Measurements from ENCODE around the gene TMC6. TPM values are rescaled to one million over a fixed set of nuclear protein-coding genes. Genes with fewer than 3 reads are reported as not detected.

TMC6 gene
- total and polyA plus RNA-seq, 2 of the 13 experiments (the other 11 are each of a cell fraction or from before 2014, with no cell fraction given) = 48.4 to 99.1 TPM

DNA sequence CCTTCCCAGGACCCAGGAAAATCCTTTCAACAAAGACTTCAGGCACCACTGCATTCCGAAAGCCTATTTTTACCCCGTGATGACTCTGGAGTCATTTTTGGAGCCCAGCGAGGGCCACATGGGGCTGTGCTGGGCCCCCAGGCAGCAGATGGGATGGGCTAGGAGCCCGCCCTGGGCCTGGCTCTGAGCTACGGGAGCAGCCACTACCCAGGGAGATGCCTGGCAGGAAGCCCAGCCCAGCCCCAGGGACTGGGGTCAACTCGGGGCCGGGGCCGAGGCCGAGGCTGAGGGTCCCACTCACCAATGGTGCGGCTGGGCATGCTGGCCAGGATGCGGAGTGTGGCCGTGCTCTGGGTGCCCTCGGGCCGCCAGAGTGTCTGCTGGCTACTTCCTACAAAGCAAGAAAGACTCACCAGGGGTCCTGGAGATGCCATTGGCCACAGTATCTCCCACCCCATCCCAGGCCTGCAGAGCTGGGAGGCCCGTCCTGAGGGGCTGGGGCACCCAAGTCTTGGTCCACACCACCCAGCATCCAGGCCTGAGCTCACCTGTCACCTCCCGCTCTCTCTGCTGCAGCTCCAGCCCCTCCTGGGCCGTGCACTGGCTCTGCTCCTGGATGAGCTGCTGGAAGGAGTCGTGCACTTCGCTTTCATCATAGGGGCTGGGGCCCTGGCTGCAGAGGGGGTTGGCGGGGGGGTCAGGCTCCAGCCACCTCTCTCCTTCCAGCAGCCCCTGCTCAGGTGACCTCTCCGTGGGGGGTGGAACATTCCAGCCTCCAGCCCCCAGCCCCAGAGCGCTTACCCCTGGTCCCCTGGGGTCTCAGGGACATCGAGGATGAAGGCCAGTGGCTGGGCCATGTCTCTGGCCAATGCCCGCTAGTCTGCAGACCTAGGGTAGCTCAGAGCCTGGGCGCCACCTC is 2.3 kb downstream of the TMC6 start (continued):
- TF ChIP-seq, protein P1, sequence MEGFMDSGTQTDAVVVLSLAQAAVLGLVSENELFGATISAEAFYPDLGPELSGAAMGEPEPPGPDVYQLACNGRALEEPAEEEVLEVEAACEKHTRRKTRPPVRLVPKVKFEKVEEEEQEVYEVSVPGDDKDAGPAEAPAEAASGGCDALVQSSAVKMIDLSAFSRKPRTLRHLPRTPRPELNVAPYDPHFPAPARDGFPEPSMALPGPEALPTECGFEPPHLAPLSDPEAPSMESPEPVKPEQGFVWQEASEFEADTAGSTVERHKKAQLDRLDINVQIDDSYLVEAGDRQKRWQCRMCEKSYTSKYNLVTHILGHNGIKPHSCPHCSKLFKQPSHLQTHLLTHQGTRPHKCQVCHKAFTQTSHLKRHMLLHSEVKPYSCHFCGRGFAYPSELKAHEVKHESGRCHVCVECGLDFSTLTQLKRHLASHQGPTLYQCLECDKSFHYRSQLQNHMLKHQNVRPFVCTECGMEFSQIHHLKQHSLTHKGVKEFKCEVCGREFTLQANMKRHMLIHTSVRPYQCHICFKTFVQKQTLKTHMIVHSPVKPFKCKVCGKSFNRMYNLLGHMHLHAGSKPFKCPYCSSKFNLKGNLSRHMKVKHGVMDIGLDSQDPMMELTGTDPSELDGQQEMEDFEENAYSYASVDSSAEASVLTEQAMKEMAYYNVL (CRISPR knock-in tag; IDR thresholded peaks at IDR 0.05; ENCODE audit: borderline replicate concordance) = no peak
- TF ChIP-seq ZNF850 (CRISPR knock-in tag; conservative IDR thresholded peaks at IDR 0.05) (0 out of 2 replicates have a peak, but pooled peaks have one; percentile 11), NRL (CRISPR knock-in tag; IDR thresholded peaks at IDR 0.05; ENCODE audit: borderline replicate concordance) (0 out of 2 replicates have a peak, but pooled peaks have one; percentile 36)

DNA sequence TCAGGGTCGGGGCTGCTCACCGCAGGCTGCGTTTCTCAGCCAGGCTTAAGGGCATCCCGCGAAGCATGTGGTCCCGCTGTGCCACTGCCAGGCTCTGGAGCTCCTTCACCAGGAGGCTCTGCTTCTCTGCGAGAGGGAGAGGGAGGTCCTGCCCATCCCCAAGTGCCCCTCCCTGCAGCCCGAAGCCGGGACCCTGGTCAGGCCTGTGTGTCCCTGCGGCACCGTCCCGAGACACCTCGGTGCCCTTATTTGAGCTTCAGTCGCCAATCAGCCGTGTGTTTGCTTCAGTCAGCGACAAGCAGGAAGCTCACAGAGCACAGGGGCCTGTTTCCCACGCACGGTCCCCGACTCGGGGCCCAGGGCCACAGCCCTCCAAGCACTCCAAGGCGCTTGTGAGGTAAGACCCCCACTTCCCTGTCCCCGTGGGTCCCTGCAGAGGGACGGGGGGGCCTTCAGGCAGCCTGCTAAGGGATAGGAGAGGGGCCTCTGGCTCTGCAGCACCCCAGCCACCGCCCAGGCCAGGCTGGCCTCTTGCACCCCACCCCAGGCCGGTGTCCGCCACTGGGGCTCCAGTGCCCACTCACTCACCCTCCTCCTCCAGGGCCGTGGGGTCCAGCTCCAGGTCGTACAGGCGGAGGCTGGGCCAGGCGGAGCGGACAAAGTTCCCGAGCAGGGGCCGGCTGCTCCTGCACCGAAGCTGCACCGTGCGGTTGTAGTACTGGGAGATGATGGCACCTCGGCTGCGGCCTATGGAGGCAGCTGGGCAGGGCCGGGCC is 3.2 kb downstream of the TMC6 start:
- no peak overlapping the region for H3K4me3 ChIP-seq (replicated peaks in 1 of 3; ENCODE audit: insufficient read depth in 1 of 3, low read depth in 2 of 3, low read length in 3 of 3)
- in situ Hi-C loops (cut with HindIII; ENCODE audit: extremely low pct_ligation_motif_present, low pct_unique_long_range_greater_than_20kb) = no loop called here
- no peak overlapping the region for H3K9ac ChIP-seq (ENCODE audit: insufficient read depth, low read depth, low read length)

More for the DNA sequence above, 3.2 kb downstream of the TMC6 start:
- Histone ChIP-seq H2AFZ (ENCODE audit: low read length) (no peak overlapping the region), H3K27me3 (ENCODE audit: control insufficient read depth in 1 of 2, insufficient read depth in 2 of 2, low read length in 2 of 2) (no peaks in the 10 kb centered on the region), H3K79me2 (ENCODE audit: insufficient read depth, low read length) (peaks cover 19% of the 10 kb centered on the region), H3K4me2 (ENCODE audit: low read depth, low read length) (no peak overlapping the region), H3K4me1 (ENCODE audit: insufficient read depth, low read length) (peaks cover 36% of the 10 kb centered on the region), H4K20me1 (ENCODE audit: insufficient read depth, low read length) (peaks cover 8% of the 10 kb centered on the region; the same call in 1 of the 2 replicates), H3K27ac (ENCODE audit: extremely low read length, insufficient read depth, low read length) (no peak overlapping the region), H3K36me3 (replicated peaks in 1 of 2; ENCODE audit: control insufficient read depth in 1 of 2, insufficient read depth in 2 of 2, low read length in 2 of 2) (peaks cover 39 to 47% of the 10 kb centered on the region in 2 experiments; a peak in 4 of 5 replicates), H3K9me3 (ENCODE audit: low read length) (no peaks in the 10 kb centered on the region)
- ChIA-PET POLR2A (no interaction called here), CTCF (ENCODE audit: low intra/inter-chr PET ratio, low total read pairs) (no interaction called here)
- no TSS peak for BruUV-seq (replicated peaks)
- no peak for ATAC-seq
- intact Hi-C loops (cut with micrococcal nuclease; ENCODE audit: unreplicated experiment) = loop anchor here (5.0 kb wide), 1 partner anchor 42 kb away; the partner anchor contains the start of gene SYNGR2
- FAIRE-seq = no peak
- DNase-seq (ENCODE audit: low spot score) = no peak
- 97% methylated on average over 35 of the region's 39 CpGs for WGBS (ENCODE audit: low lambda C conversion rate)
- no peak for TF ChIP-seq SRSF4 (IDR thresholded peaks at IDR 0.05; ENCODE audit: low read depth, low read length, poor library complexity, severe bottlenecking)
- TF ChIP-seq POLR2A (IDR thresholded peaks at IDR 0.05; ENCODE audit: insufficient read depth in 1 of 2, low read depth in 2 of 2, low read length in 2 of 2) = 0 out of 4 replicates have a peak, but pooled peaks of 1 of the 2 experiments have one; percentile 13
- peak; percentile 42; the same call in 1 of the 2 replicates for TF ChIP-seq RBFOX2 (IDR thresholded peaks at IDR 0.05; ENCODE audit: low read depth, low read length)

Measured in HepG2 (cell line).